Prostate gland (tissue), 2 donors: Measurements from ENCODE around the gene HOXD9.

Experiments
- POLR2A ChIP-seq: fragments of 450-650 bp; IDR thresholded peaks from one replicate; pipeline ENCODE4 v1.6.1; 2016; ENCODE audit warnings: antibody characterized with exemption, mild to moderate bottlenecking
- POLR2AphosphoS5 ChIP-seq: sonication (generic); formaldehyde crosslinking; IDR thresholded peaks from one replicate; pipeline ENCODE4 v1.6.1; 2017; ENCODE audit warnings: antibody characterized with exemption
- TF ChIP-seq, protein P1 (sequence below), 4 experiments: fragments of 200-600 bp in 2 of 4; fragments of 450-650 bp in 2 of 4; sonication (generic) in 2 of 4; IDR thresholded peaks; 1 replicate in 3 of 4; 2 replicates in 1 of 4; pipeline ENCODE4 v1.5.1; 2016 to 2019; ENCODE audit warnings: antibody characterized with exemption in 4 of 4, mild to moderate bottlenecking in 2 of 4, moderate library complexity in 2 of 4

DNA sequence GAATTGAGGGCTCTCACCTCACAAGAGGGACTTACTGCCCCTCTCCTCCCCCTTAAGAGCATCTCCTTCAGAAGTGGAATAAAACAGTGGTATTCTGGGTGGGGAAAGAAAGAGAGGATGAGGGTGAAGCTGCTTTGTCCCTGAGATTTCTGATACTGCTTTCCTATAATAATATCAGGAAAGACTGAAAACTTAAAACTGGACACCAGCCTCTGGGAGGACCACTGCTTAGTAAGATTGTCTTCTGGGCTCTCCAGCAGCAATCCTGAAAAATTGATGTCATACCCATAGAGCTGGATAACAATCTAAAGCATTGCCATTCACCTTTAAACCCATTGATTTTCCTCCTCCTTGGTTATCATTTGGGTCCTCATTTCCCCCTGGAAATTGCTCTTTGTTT, 24.1 kb downstream of the HOXD9 start:
- TF ChIP-seq, protein P1, sequence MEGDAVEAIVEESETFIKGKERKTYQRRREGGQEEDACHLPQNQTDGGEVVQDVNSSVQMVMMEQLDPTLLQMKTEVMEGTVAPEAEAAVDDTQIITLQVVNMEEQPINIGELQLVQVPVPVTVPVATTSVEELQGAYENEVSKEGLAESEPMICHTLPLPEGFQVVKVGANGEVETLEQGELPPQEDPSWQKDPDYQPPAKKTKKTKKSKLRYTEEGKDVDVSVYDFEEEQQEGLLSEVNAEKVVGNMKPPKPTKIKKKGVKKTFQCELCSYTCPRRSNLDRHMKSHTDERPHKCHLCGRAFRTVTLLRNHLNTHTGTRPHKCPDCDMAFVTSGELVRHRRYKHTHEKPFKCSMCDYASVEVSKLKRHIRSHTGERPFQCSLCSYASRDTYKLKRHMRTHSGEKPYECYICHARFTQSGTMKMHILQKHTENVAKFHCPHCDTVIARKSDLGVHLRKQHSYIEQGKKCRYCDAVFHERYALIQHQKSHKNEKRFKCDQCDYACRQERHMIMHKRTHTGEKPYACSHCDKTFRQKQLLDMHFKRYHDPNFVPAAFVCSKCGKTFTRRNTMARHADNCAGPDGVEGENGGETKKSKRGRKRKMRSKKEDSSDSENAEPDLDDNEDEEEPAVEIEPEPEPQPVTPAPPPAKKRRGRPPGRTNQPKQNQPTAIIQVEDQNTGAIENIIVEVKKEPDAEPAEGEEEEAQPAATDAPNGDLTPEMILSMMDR (IDR thresholded peaks at IDR 0.05): no peak
- TF ChIP-seq POLR2A (no peak), POLR2AphosphoS5 (no peak)
